Peyer's patch (tissue), 4 donors: ENCODE measurements around the gene TLR3. TPM values are rescaled to one million over a fixed set of nuclear protein-coding genes. Genes with fewer than 3 reads are reported as not detected.
A peak's percentile ranks its signal among the peaks of the same experiment; 100 is the strongest.
"Not testable (repeated sequence)": the region's sequence is repeated elsewhere in the genome, so short reads cannot be mapped to it uniquely, and the experiment has no call there.

Experiments used
- DNase-seq, 3 donors: peaks; one replicate each; pipeline ENCODE4 v3.0.0-alpha.2; 2017 to 2019
- H3K27ac ChIP-seq, 4 donors: fragments of 200-600 bp; sonication (generic); one replicate each; pipeline ENCODE4 v1.5.1; 2016 to 2019
- H3K27me3 ChIP-seq, 2 donors: fragments of 200-600 bp; sonication (generic); one replicate each; pipeline ENCODE4 v1.5.1; 2019
- H3K36me3 ChIP-seq, 3 donors: fragments of 200-600 bp; sonication (generic); one replicate each; pipeline ENCODE4 v1.5.1; 2016 to 2019
- H3K4me1 ChIP-seq, 4 donors: fragments of 200-600 bp; sonication (generic); one replicate each; pipeline ENCODE4 v1.5.1; 2016 to 2019
- H3K4me3 ChIP-seq, 4 donors: fragments of 200-600 bp; sonication (generic); 1 replicate in 3 of 4; 2 replicates in 1 of 4; pipeline ENCODE4 v1.5.1; 2016 to 2019; ENCODE audit warnings: mild to moderate bottlenecking in 1 of 4
- H3K9me3 ChIP-seq, 4 donors: fragments of 200-600 bp; sonication (generic); one replicate each; pipeline ENCODE4 v1.5.1; 2016 to 2019; ENCODE audit warnings: mild to moderate bottlenecking in 1 of 4
- POLR2A ChIP-seq, 2 donors: fragments of 450-650 bp; IDR thresholded peaks; one replicate each; pipeline ENCODE4 v1.5.1; 2017; ENCODE audit warnings: antibody characterized with exemption in 2 of 2, mild to moderate bottlenecking in 2 of 2, moderate library complexity in 2 of 2
- total RNA-seq, 4 donors: library from RNA; depleted of rRNA; stranded (reverse); fragments of >200 nt; gene quantifications; one replicate each; pipeline ENCODE4 v1.1.0, GENCODE V29; 2016
- TF ChIP-seq, protein P1 (sequence below), 6 experiments: fragments of 450-650 bp in 4 of 6; fragments of 200-600 bp in 2 of 6; sonication (generic) in 1 of 6; IDR thresholded peaks; one replicate each; pipeline ENCODE4 v1.5.1; 2017 to 2019; ENCODE audit warnings: antibody characterized with exemption in 6 of 6, mild to moderate bottlenecking in 3 of 6, moderate library complexity in 1 of 6

TLR3 gene
- total RNA-seq, 4 donors from 2014 or later, result 5.0 to 49.4 (median 12.8) TPM

DNA sequence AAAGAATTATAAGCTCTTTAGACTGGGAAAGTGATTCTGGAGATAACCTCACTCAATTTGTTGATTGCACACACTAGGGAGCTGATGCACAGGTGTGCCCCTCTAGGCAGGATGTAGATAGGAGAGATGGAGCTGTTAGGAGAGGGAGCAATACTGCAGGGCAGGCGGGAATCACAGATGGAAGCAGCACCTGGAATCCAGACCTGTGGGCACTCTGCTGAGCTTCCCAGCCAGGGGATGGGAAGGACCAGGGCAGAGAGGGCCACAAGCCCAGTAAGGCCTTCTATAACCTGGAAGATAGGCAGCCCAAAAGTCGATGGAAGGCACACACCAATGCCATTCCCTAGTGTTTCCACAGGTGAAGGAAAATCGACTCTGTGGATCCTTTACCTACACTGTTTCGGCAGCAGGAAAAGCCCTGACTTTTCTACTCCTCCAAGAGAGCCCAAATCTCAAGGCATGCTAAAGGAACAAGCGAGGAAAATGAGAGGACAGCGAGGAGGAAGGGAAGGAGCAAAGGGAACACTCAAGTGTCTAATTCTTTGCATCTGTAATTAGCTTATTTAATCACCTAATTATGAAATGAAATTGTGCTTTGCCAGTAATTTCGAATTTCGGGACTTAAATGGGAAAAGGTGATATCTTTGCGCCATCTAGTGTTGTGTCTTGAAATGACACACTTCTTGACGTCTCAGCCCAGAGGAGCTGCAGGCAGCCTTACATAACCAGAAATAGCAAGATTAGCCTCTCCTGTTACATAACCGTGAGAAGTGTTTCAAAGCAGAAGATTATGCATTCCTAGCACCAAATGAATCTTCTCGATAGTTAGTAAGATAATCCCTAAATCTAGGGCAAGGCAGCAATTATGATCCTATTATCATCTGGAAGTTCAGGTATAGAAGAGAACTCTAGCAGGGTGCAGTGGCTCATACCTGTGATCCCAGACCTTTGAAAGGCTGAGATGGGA, 31.0 kb upstream of the TLR3 start:
- Histone ChIP-seq H3K9me3 (no peaks in the 10 kb centered on the region), H3K27me3 (no peaks in the 10 kb centered on the region), H3K4me1 (no peaks in the 10 kb centered on the region), H3K27ac (no peak overlapping the region), H3K4me3 (no peak overlapping the region), H3K36me3 (no peaks in the 10 kb centered on the region)
- peak in 1 of 3 donors; percentile 65 for DNase-seq
- TF ChIP-seq, protein P1, sequence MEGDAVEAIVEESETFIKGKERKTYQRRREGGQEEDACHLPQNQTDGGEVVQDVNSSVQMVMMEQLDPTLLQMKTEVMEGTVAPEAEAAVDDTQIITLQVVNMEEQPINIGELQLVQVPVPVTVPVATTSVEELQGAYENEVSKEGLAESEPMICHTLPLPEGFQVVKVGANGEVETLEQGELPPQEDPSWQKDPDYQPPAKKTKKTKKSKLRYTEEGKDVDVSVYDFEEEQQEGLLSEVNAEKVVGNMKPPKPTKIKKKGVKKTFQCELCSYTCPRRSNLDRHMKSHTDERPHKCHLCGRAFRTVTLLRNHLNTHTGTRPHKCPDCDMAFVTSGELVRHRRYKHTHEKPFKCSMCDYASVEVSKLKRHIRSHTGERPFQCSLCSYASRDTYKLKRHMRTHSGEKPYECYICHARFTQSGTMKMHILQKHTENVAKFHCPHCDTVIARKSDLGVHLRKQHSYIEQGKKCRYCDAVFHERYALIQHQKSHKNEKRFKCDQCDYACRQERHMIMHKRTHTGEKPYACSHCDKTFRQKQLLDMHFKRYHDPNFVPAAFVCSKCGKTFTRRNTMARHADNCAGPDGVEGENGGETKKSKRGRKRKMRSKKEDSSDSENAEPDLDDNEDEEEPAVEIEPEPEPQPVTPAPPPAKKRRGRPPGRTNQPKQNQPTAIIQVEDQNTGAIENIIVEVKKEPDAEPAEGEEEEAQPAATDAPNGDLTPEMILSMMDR (IDR thresholded peaks at IDR 0.05), result peak; percentile 26 to 95 (median 78)
- TF ChIP-seq POLR2A (IDR thresholded peaks at IDR 0.05), result no peak

DNA sequence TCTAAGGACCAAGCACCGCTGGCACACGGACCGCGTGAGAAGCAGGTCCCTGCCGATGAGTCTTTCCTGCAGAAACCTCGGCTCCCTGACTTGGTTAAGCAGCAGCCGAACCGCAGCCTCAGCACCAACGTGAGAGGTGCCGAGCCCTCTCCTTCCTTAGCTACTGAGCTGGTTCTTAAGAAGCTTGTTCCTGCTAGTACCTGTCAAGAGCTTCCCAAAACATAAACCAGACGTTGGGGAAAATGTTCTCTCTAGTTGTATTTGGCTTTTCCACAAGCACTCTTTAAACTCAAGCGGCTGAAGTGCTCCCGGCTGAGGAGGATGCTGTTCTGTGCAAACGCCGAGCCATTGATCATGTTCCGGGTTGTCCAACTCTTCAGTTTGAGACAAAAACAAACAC, 29.3 kb upstream of the TLR3 start:
- H3K9me3 ChIP-seq, result no peaks in the 10 kb centered on the region
- TF ChIP-seq, protein P1 (IDR thresholded peaks at IDR 0.05), result no peak
- TF ChIP-seq POLR2A (IDR thresholded peaks at IDR 0.05), result no peak
- no peak overlapping the region for H3K27ac ChIP-seq
- DNase-seq, result no peak
- H3K36me3 ChIP-seq, result no peaks in the 10 kb centered on the region
- no peaks in the 10 kb centered on the region for H3K27me3 ChIP-seq
- peak overlapping the region in 1 of 4 donors; percentile 7 for H3K4me3 ChIP-seq
- H3K4me1 ChIP-seq, result no peaks in the 10 kb centered on the region

- Histone ChIP-seq H3K36me3 (no peaks in the 10 kb centered on the region), H3K4me3 (no peak overlapping the region), H3K4me1 (no peaks in the 10 kb centered on the region), H3K27me3 (no peaks in the 10 kb centered on the region), H3K27ac (no peak overlapping the region), H3K9me3 (no peaks in the 10 kb centered on the region)
- DNase-seq, result no peak
- TF ChIP-seq POLR2A (IDR thresholded peaks at IDR 0.05), result no peak
- TF ChIP-seq, protein P1 (IDR thresholded peaks at IDR 0.05), result no peak
Measured at GRCh38 chr4:186040316-186040715, 28.6 kb upstream of the TLR3 start.

GRCh38 chr4:186047501-186047900, 21.5 kb upstream of the TLR3 start:
- not testable (repeated sequence) for H3K9me3 ChIP-seq, H3K36me3 ChIP-seq, H3K4me3 ChIP-seq, H3K27ac ChIP-seq, H3K27me3 ChIP-seq, DNase-seq, H3K4me1 ChIP-seq

DNA sequence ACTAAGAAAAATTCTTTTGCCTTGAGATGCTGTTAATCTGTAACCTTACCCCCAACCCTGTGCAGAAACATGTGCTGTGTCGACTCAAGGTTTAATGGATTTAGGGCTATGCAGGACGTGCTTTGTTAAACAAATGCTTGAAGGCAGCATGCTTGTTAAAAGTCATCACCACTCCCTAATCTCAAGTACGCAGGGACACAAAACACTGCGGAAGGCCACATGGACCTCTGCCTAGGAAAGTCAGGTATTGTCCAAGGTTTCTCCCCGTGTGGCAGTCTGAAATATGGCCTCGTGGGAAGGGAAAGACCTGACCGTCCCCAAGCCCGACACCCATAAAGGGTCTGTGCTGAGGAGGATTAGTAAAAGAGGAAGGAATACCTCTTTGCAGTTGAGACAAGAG, 18.8 kb upstream of the TLR3 start:
- H3K27me3 ChIP-seq, H3K27ac ChIP-seq, DNase-seq, H3K9me3 ChIP-seq, H3K4me1 ChIP-seq, H3K4me3 ChIP-seq, H3K36me3 ChIP-seq: not testable (repeated sequence)

GRCh38 chr4:186051096-186051495, 17.9 kb upstream of the TLR3 start:
- no peak for TF ChIP-seq POLR2A (IDR thresholded peaks at IDR 0.05)
- TF ChIP-seq, protein P1 (IDR thresholded peaks at IDR 0.05), result no peak
- Histone ChIP-seq H3K36me3 (no peaks in the 10 kb centered on the region), H3K4me1 (no peaks in the 10 kb centered on the region), H3K4me3 (no peak overlapping the region), H3K27me3 (no peaks in the 10 kb centered on the region), H3K9me3 (no peaks in the 10 kb centered on the region), H3K27ac (no peak overlapping the region)
- DNase-seq, result no peak
